ENCODE data around the gene PSMD2. TPM values are rescaled to one million over a fixed set of nuclear protein-coding genes. Genes with fewer than 3 reads are reported as not detected.

PSMD2 gene
- total and polyA plus RNA-seq, 4 donors: 77.5 to 213 (median 161) TPM

GRCh38 chr3:184295771-184296170 is 3.3 kb upstream of the PSMD2 start:
- Histone ChIP-seq H3K27ac (ENCODE audit: low read depth in 1 of 2, low read length in 2 of 2) (no peak overlapping the region), H3K4me3 (ENCODE audit: low read depth in 1 of 3, low read length in 3 of 3) (no peak overlapping the region), H3K9ac (ENCODE audit: low read depth in 1 of 2, low read length in 2 of 2) (no peak overlapping the region), H3K9me3 (ENCODE audit: control insufficient read depth in 4 of 4, low read length in 3 of 4) (no peaks in the 10 kb centered on the region), H3K27me3 (ENCODE audit: control insufficient read depth in 4 of 4, insufficient read depth in 4 of 4, low read length in 3 of 4) (no peaks in the 10 kb centered on the region), H3K4me1 (ENCODE audit: control insufficient read depth in 4 of 4, insufficient read depth in 4 of 4, low read length in 3 of 4) (peaks cover 0 to 17% (median 12%) of the 10 kb centered on the region in 4 donors), H3K36me3 (ENCODE audit: control insufficient read depth in 4 of 4, insufficient read depth in 3 of 4, low read depth in 1 of 4, low read length in 3 of 4) (peaks cover 0 to 5% (median 3%) of the 10 kb centered on the region in 4 donors)
- 61% methylated on average over 3 of the region's 3 CpGs for whole genome bisulfite sequencing
- no peak for TF ChIP-seq REST (IDR thresholded peaks at IDR 0.05)
- no peak for TF ChIP-seq JUND (IDR thresholded peaks at IDR 0.05)
- TF ChIP-seq ZBTB33 (IDR thresholded peaks at IDR 0.05): no peak
- TF ChIP-seq FOXA2 (IDR thresholded peaks at IDR 0.05): no peak
- TF ChIP-seq FOXA1 (IDR thresholded peaks at IDR 0.05): no peak
- no peak for TF ChIP-seq TAF1 (conservative IDR thresholded peaks at IDR 0.05)
- no peak for TF ChIP-seq NR2F2 (IDR thresholded peaks at IDR 0.05)
- no peak for TF ChIP-seq EGR1 (IDR thresholded peaks at IDR 0.05; ENCODE audit: low read depth in 2 of 2)
- TF ChIP-seq RXRA (IDR thresholded peaks at IDR 0.05): no peak
- TF ChIP-seq ATF3 (IDR thresholded peaks at IDR 0.05): no peak
- no peak for TF ChIP-seq SP1 (IDR thresholded peaks at IDR 0.05)
- TF ChIP-seq YY1 (IDR thresholded peaks at IDR 0.05): no peak
- no peak for TF ChIP-seq HNF4A (conservative IDR thresholded peaks at IDR 0.05)
- DNase-seq (ENCODE audit: low spot score): no peak

- Histone ChIP-seq H3K4me3 (ENCODE audit: low read depth in 1 of 3, low read length in 3 of 3) (no peak overlapping the region), H3K4me1 (ENCODE audit: control insufficient read depth in 4 of 4, insufficient read depth in 4 of 4, low read length in 3 of 4) (peaks cover 0 to 17% (median 13%) of the 10 kb centered on the region in 4 donors), H3K9me3 (ENCODE audit: control insufficient read depth in 4 of 4, low read length in 3 of 4) (no peaks in the 10 kb centered on the region), H3K27me3 (ENCODE audit: control insufficient read depth in 4 of 4, insufficient read depth in 4 of 4, low read length in 3 of 4) (no peaks in the 10 kb centered on the region), H3K36me3 (ENCODE audit: control insufficient read depth in 4 of 4, insufficient read depth in 3 of 4, low read depth in 1 of 4, low read length in 3 of 4) (peaks cover 2 to 9% (median 8%) of the 10 kb centered on the region in 4 donors), H3K9ac (ENCODE audit: low read depth in 1 of 2, low read length in 2 of 2) (no peak overlapping the region), H3K27ac (ENCODE audit: low read depth in 1 of 2, low read length in 2 of 2) (no peak overlapping the region)
- TF ChIP-seq ZBTB33 (IDR thresholded peaks at IDR 0.05) (no peak), SP1 (IDR thresholded peaks at IDR 0.05) (no peak), GABPA (IDR thresholded peaks at IDR 0.05 in 1 of 2, conservative IDR thresholded peaks at IDR 0.05 in 1 of 2) (no peak), YY1 (IDR thresholded peaks at IDR 0.05) (no peak), RXRA (IDR thresholded peaks at IDR 0.05) (no peak), JUND (IDR thresholded peaks at IDR 0.05) (no peak), FOXA1 (IDR thresholded peaks at IDR 0.05) (no peak), NR2F2 (IDR thresholded peaks at IDR 0.05) (no peak), CTCF (IDR thresholded peaks at IDR 0.05; ENCODE audit: low read depth, low read length, missing input control) (no peak), MAX (IDR thresholded peaks at IDR 0.05) (no peak), ATF3 (IDR thresholded peaks at IDR 0.05) (no peak), TAF1 (conservative IDR thresholded peaks at IDR 0.05) (no peak), REST (IDR thresholded peaks at IDR 0.05) (no peak), HNF4G (IDR thresholded peaks at IDR 0.05) (no peak)
- no peak for DNase-seq (ENCODE audit: low spot score)
- 86% methylated on average over 7 of the region's 7 CpGs for WGBS
Measured at GRCh38 chr3:184296616-184297015, 2.4 kb upstream of the PSMD2 start.
